GM19438 (cell line): ENCODE measurements around the gene LRRC32.
"Not testable (repeated sequence)": the region's sequence is repeated elsewhere in the genome, so short reads cannot be mapped to it uniquely, and the experiment has no call there.

Experiments
- ATAC-seq: cut with Tn5 transposase; IDR thresholded peaks from one replicate; pipeline ENCODE4 v1.9.1; 2021; ENCODE audit warnings: low read depth; ENCODE audit not compliant: unreplicated experiment

LRRC32 gene

DNA sequence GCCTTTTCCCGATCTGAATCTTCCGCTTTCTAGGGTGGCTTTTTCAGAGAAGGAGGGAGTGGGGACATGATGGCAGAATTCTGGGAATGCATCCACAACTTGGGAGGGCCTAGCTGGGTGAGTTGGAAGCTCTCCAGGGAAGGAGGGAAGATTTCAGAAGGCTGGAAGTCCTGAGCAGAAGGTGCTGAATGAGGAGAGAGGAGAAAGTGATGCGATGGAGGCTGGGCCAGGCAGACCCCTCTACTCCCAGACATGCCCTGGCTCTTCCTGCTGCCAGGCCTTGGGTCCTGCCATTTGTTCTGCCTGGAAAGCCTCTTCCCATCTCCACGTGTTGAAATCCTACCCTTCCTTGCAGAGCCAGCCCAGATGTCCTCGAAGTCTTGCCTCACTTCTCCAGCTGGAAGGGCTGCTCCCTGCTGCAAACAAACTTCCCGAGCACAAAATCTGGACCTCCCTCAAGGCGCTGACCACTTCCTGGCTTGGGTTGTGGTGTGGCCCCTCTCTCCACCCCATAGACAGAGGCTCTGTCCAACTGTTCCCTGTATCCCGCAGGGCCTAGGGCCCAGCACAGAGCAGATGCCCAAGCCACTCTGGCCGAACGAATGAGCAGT lies 16.8 kb downstream of the LRRC32 start:
- no peak for ATAC-seq

DNA sequence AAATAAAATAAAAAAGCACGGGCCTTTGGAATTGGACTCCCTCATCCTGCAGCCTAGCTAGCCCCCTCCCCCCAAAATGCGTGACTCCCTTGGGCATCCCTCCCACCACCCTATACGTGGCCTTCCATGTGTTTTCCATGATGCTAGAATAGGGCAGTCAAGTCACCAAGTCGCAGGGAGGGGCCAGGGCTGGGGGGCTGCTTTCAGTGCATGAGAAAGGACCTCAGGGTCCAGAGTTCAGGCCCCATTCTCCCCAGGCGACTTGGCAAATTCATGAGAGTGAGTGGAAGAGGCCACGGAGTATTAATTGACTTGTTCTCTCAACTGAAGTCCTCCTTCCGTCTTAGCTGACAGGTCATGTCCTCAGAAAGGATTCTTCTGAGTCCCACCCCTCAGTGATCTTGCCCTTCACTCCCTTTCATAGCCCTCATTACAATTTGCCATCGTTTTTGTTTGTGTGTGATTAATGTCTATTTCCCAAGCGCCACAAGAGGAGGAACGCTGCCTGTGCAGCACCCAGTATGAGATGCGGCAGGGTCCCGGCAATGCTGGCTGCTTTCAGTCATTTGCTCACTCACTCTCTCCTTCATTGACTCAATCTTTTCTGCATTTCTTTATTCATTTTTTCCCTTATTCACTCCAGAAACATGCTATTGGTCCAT lies 17.4 kb downstream of the LRRC32 start:
- no peak for ATAC-seq

DNA sequence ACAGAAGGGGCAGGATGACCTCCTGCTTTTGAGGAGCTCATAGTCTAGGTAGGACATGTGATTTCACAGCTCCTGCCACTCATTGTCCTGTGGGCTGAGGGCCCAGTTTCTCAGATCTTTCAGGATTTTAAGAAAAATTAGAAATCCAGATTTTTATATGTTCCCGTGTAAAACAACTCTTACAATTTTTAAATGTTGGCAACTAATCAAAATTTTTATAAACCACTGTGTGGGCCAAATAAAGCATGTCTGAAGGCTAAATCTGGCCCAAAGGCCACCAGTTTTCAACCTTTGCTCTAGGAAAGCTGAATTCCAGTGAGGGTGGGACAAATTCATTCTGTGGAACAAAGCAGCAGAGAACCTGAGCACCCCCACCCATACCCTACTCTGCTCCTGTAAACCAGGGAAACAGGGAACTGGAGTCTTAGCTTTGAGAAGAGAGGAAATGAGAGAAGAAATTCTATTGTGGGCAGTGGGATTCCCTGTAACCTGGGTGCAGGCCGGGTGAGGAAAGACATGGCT lies 20.6 kb downstream of the LRRC32 start:
- no peak for ATAC-seq

DNA sequence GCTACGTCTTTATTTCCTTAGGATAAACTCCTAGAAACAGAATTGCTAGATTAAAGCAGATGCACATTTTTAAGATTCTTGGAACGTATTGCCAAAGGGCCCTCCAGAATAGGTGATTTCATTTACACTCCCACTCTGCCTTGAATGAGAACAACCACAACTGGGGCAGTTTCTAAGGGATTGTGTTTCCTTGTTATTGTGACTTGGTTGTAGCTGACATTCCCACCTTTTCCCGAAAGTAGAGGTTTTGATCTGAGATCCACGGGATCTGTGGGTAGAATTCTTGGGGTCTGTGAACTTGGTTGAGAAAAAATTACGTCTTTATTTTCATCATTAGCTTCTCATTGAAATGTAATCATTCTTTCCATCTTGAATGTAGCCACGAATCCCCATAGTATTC lies 21.5 kb downstream of the LRRC32 start:
- no peak for ATAC-seq

DNA sequence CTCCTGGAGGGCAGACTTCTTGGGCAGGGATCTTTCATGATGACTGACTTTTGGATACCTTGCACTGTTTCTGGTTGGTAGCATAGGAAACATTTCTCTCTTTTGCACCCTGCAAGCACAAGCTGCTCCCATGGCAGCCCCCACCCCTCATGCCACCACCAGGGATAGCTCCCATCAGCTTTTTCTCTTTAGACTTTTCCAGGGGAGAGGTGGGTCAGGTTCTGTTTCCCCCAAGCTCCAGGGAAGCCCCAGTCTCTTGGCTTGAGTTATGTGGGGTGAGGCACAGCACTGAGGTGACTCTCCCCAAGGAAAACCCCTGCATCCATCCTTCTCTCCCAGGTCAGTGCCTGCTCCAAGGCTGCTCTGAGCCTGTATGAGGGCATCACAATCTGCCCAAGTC lies 22.5 kb downstream of the LRRC32 start:
- no peak for ATAC-seq

DNA sequence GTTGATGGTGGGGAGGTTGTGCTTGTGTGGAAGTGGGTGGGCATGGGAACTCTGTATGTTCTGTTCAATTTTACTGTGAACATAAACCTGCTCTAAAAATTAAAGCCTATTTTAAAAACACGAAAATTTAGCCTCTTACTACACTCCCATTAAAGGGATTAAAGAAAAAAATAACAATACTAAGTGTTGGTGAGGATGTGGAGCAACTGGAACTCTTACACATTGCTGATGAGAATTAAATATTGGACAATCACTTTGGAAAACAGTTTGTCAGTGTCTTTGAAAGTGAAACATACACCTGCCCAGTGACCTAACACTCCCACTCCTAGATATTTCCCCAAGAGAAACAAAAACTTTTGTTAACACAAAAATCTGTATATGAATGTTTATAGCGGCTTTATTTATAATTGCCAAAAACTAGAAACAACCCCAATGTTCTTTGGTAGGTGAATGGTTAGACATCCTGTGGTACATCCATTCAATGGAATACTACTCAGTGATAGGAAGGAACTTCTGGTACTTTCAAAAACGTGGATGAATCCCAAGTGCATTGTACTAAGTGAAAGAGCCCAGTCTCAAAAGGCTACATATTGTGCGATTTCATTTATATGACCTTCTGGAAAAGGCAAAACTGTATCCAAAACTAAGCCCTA lies 23.5 kb downstream of the LRRC32 start:
- ATAC-seq = no peak

DNA sequence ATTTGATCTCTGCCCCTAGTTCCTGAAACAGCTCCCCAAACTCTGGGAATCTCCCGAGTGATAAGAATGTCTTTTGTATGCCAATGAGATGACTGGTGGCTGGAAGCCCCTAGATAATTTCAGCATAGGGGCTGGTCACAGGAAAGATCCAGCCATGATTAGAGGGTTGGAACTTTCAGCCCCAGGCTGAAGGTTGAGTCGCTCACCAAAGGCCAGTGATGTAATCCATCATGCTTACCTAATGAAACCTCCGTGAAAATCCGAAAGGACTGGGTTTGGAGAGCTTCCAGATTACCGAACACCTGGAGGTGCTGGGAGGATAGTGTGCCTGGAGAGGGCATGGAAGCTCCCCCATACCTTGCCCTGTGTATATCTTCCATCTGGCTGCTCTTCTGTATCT lies 26.0 kb downstream of the LRRC32 start:
- ATAC-seq = no peak

DNA sequence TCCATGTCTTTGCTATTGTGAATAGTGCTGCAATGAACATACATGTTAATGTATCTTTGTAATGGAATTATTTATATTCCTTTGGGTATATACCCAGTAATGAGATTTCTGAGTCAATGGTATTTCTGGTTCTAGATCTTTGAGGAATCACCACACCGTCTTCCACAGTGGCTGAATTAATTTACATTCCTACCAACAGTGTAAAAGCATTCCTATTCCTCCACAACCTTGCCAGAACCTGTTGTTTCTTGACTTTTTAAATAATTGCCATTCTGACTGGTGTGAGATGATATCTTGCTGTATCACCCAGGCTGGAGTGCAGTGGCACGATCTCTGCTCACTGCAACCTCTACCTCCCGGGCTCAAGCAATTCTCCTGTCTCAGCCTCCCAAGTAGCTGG lies 26.8 kb downstream of the LRRC32 start:
- ATAC-seq = not testable (repeated sequence)

DNA sequence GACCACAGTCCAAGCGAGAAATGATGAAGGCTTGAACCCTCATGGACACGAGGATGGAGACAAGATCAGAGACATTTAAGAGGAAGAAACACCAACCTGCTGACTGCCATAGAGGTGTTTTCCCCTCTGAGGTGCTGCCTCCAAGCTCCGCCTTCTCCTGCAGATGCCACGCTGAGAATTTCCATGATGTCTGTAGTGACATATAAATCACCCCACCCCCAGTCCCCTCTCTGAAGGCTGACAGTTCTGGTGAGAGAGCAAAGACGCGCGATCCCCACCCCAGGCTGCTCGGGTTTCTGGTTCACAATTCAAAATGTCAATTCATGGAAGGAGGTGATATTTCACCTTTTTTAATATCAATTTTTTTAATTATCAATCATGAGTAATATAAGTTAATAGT lies 28.2 kb downstream of the LRRC32 start:
- ATAC-seq = no peak

DNA sequence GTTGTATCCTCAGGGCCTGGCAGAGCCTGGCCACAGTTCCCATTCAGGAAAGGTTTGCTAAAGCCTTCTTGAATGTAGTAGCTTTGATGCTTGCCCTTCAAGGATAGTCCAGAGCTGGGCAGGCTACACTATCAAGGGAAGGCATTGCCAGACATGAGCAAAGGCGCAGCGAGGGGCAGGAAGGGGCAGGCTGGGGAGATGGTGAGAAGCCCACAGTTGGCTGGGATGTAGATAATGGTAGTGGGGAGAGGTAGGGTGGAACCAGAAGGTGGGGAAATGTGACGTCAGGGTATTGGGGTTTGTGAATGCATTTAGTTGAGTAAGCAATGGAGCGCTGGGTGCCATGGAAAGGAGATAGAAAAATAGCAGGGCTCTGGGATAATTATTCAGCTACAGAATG lies 28.6 kb downstream of the LRRC32 start:
- no peak for ATAC-seq

DNA sequence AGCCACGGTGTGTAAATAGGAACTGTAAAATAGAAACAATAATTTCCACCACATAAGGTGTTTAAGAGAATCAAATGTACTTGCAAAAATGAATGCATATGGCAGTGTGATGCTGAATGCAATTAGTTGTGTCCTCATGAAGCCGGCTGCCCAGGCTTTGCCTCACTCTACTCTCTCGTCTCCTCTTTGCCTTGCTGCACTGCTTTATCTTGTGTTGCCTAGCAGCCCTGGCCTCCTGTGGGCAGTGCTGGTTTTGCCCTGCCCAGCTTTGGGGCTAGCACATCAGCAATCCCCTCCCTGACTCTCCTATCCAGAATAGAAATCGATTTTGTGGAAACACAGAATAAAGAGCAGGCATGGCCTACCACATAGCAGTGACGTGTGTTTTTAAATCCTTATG lies 30.0 kb downstream of the LRRC32 start:
- no peak for ATAC-seq

DNA sequence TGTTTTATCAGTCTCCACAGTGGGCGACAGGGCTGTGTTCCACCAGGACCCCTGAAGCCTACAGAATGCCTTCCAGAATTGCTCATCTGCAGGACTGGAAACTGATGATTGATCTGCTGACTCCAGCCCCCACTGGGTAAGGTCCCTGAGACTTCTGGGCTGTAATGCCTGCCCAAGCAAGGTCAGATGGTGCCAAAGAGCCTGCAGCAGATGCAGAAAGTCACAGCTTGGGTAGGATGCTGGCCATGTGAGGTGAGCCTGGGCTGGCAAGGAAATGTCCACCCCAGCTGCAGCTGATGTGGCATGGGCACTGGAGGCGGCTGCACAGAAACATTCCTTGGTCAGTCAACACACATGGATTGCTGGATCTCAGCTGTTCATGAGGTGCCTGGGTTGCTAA lies 30.9 kb downstream of the LRRC32 start:
- ATAC-seq = no peak

DNA sequence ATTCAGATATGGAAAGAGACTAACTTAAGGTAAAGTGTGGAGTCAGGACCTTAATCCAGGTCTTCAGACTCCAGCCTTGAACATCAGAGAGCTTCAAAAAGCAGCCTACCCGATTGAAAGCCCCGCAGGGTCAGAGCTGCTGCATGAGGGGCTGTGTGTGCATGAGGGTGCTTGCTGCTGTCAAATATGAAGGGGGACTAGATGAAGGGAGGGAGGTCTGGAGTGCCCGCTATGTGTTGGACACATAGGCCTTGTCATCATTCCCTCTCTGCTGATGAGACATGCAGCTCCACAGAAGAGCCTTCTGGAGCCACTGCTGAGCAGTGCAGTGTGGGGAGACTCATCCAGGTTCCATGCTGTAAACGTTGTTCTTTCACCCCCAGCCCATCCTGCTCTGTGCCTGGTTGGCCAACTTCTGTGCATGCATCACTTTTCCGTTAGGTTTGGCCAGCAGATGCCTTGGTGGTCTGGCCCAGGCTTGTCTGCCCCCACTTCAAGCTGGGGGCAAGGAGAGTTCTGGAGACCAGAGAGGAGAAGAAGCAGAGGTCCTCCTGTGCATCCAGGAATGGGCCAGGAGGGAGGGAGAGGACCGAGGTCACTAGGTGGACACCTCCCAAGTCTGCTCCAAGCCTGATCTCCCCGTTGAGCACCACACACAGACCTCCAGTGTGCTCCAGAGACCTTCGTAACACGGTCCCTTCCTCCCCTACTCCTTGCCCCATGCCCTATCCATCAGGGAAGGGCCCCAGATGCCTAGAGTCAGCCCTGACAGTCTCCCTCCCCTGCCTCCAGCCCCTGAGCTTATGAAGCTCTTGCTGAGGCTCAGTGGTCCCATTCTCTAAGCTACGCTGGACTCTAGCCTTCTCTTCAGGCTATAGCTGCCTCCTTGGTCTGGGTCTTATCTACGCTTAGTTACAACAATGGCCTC lies 32.0 kb downstream of the LRRC32 start:
- no peak for ATAC-seq

DNA sequence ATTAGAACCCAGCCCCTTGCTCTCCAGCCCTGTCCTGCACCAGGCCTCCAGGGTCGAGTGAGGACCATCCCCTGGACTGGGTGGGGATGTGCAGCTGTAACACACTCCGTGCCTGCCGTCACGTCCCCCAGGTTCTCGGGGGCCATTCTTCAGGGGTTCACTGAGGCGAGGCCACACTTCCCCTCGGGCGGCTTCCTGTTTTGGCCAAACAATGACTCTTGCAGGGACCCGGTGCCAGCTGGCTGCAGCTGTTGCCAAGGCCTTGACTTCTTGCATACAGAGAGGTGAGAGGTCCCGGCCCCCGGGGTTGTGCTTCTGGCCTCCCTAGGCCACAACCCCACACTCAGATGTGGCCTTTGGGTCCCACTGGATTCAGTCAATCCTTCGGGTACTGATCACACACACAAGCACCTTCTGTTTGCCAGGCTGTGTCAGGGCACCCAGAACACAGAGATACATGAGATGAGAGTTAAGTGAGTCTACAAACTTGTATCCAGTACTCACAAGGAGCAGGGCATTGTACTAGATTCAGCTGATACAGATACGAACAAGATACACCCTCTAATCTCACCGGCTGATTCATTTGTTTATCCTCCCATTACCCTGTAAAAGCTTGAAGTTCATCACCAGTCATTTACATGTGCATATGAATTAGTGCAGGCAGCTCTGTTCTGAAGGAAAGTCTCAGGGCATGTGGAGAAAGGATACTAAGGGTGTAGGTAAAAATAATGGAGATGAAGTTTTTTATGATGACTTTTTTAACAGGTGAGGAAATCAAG lies 32.9 kb downstream of the LRRC32 start:
- ATAC-seq = peak; percentile 98

DNA sequence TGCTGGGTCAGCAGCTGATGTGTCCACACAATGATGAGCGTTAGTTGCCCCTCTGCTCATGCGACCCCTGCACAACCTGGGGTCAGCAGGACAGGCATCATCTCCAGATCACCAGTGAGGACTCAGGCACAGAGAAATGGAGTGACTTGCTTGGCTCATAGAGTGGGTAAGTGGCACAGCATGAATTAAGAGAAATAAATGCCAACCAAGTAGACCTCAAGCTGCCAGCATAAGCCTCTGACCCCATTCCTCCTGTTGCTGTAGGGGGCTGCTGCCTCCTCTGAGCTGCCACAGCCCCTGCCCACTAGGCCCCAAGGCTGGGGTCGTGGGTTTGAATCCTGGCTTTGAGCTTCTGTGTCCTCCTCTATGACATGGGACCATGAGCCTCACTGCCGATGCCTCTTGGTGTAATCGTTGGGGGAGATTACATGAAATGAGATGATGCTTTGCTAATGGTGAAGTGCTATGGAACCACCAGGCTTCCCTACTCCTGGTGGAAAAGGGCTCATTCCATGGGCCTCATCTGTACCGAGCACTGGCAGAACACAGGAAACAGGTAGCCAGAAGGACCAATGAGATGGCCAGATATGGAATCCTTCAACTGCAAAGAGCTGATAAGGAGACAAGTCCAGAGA lies 33.6 kb downstream of the LRRC32 start:
- no peak for ATAC-seq

DNA sequence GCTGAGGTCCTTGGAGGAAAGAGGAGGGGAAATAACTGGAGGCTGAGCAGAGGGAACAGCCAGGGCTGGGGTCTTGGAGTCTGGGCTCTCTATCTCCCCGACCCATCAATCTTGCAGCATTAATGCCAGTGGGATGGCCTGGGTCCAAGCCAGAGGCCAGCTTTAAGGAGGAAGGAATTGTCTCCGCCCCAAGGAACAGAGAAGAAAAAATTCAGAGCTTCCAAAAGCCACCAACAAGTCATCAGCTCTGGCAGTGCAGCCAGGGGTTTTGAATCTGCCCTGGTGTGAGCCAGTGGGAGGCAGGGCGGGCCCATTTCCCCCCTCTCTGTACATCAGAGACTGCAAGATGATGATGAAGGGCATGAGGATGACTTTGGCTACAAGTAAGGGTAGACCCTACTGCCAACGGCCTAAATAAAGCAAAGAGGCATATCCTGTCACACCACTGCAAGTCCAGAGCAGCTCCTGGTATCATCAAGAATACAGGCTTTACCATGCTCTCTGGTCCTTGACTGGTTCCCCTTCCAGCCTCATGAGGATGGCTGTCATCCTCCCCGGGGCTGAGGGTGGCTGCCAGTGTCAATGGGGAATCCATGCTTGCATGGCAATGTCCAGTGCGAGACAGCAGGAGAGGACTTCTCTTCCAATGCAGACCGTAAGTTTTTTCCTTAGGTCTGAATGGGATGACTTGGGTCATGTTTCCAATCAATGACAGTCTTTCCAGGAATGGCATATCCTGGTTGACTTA lies 34.4 kb downstream of the LRRC32 start:
- no peak for ATAC-seq

DNA sequence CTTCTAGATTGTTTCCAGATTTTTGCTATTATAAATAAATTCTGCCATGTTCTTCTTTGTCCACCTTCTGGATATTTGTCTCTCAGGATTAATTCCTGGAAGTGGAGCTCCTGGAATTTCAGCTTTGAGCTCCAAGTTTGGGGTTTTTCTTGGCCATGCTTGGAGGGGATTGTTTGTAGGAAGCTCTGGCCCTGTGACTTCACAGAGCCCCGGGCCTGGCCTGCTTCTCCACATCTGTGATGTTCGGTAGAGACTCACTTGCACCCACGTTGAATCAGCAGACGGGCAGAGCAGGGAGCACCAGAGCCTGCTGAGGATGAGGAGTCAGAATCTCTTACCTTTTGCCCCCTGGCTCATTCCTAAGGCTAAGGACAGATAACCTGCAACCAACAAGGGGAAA lies 35.7 kb downstream of the LRRC32 start:
- no peak for ATAC-seq

DNA sequence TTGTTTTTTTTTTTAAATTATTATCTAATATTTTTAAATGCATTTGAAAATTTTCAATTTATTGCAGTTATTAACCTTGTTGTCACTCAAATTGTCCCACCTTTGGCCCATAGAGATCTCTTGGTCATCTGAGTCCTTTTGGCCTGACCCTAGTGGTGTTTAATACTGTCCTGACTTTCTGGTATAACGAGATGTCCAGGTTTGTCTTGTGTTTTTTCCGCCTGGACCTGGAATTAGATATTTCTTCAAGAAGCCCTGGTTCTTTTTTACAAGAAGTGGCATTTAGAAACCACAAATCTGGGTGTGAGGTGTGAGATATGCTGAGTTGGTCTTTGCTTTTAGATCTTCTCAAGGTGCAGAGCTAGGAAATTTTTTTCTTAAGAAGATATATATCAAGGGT lies 38.1 kb downstream of the LRRC32 start:
- ATAC-seq = no peak
